Keratinocyte (primary cell): ENCODE results near the gene BMP7. TPM values are rescaled to one million over a fixed set of nuclear protein-coding genes. Genes with fewer than 3 reads are reported as not detected.

ENCODE experiments used
- DNase-seq: peaks from one replicate; pipeline ENCODE4 v3.0.0-alpha.2; 2011; ENCODE audit warnings: low read depth, missing footprints, low spot score
- FAIRE-seq: peaks from 2 replicates; lab custom pipeline; 2011; peaks lifted over from hg19 to GRCh38; lab: Jason Lieb, UNC
- H2AFZ ChIP-seq: 2 replicates; pipeline ENCODE4 v1.6.0; 2012; ENCODE audit warnings: low read length, control low read depth, inconsistent platforms; ENCODE audit not compliant: control insufficient read depth
- H3K27ac ChIP-seq: 2 replicates; pipeline ENCODE4 v1.5.1; 2011; ENCODE audit warnings: low read length; ENCODE audit not compliant: control insufficient read depth, insufficient read depth
- H3K27me3 ChIP-seq: 3 replicates; pipeline ENCODE4 v1.6.0; 2011; ENCODE audit warnings: low read length; ENCODE audit not compliant: control insufficient read depth, insufficient read depth; ENCODE audit errors: extremely low read depth
- H3K36me3 ChIP-seq, 2 experiments: 2 replicates in 1 of 2; 3 replicates in 1 of 2; pipeline ENCODE4 v1.5.1; 2011; ENCODE audit warnings: low read length in 2 of 2, mild to moderate bottlenecking in 1 of 2; ENCODE audit not compliant: control insufficient read depth in 2 of 2, insufficient read depth in 2 of 2; ENCODE audit errors: extremely low read depth in 1 of 2
- H3K4me1 ChIP-seq: 3 replicates; pipeline ENCODE4 v1.5.1; 2011; ENCODE audit warnings: low read length; ENCODE audit not compliant: control insufficient read depth, insufficient read depth; ENCODE audit errors: extremely low read depth
- H3K4me2 ChIP-seq: 3 replicates; pipeline ENCODE4 v1.6.0; 2011; ENCODE audit warnings: low read depth, low read length; ENCODE audit not compliant: control insufficient read depth, insufficient read depth; ENCODE audit errors: extremely low read depth
- H3K4me3 ChIP-seq, 3 experiments: fragments of 200-600 bp in 1 of 3; sonication (generic) in 1 of 3; 2 replicates in 2 of 3; 3 replicates in 1 of 3; pipeline ENCODE4 v1.5.1; 2011 to 2016; ENCODE audit warnings: low read length in 3 of 3, mild to moderate bottlenecking in 3 of 3, control low read depth in 2 of 3, inconsistent platforms in 1 of 3, low read depth in 1 of 3, mixed read lengths in 1 of 3, mixed run types in 1 of 3, moderate library complexity in 1 of 3; ENCODE audit not compliant: control insufficient read depth in 2 of 3, insufficient read depth in 2 of 3; ENCODE audit errors: extremely low read depth in 1 of 3
- H3K79me2 ChIP-seq: 2 replicates; pipeline ENCODE4 v1.6.0; 2012; ENCODE audit warnings: low read length; ENCODE audit not compliant: control insufficient read depth, insufficient read depth
- H3K9ac ChIP-seq: 3 replicates; pipeline ENCODE4 v1.6.0; 2011; ENCODE audit warnings: low read length; ENCODE audit not compliant: control insufficient read depth, insufficient read depth; ENCODE audit errors: extremely low read depth
- H3K9me1 ChIP-seq: 3 replicates; pipeline ENCODE4 v1.6.0; 2011; ENCODE audit warnings: low read length; ENCODE audit not compliant: control insufficient read depth, insufficient read depth; ENCODE audit errors: extremely low read depth
- H3K9me3 ChIP-seq: 2 replicates; pipeline ENCODE4 v1.5.1; 2012; ENCODE audit warnings: low read depth, low read length; ENCODE audit not compliant: control insufficient read depth
- H4K20me1 ChIP-seq: 3 replicates; pipeline ENCODE4 v1.6.0; 2011; ENCODE audit warnings: low read length; ENCODE audit not compliant: control insufficient read depth, insufficient read depth; ENCODE audit errors: extremely low read depth
- CTCF ChIP-seq, 3 experiments: IDR thresholded peaks in 1 of 3; conservative IDR thresholded peaks in 1 of 3; optimal IDR thresholded peaks in 1 of 3; 2 replicates in 2 of 3; 3 replicates in 1 of 3; pipeline versions ENCODE3 to v1.5.1; 2011; ENCODE audit warnings: low read length in 3 of 3, mild to moderate bottlenecking in 3 of 3, moderate library complexity in 2 of 3, control low read depth in 1 of 3, inconsistent platforms in 1 of 3; ENCODE audit not compliant: insufficient read depth in 2 of 3; ENCODE audit errors: extremely low read depth in 1 of 3
- EZH2 ChIP-seq: IDR thresholded peaks from one replicate; pipeline ENCODE4 v1.6.1; 2012; ENCODE audit warnings: inconsistent platforms, mild to moderate bottlenecking, low read length, moderate library complexity
- dilution Hi-C: fragments of 300-500 bp; cut with MboI; formaldehyde crosslinking; loops from one replicate; pipeline ENCODE4 v1.7.0; 2020; ENCODE audit warnings: low sequenced_read_pairs; ENCODE audit not compliant: extremely low pct_ligation_motif_present
- polyA plus RNA-seq, 5 experiments: library from polyadenylated mRNA; depleted of rRNA in 3 of 5; stranded (reverse) in 3 of 5; stranded (forward) in 1 of 5; unstranded in 1 of 5; fragments of >200 nt; gene quantifications; 1 replicate in 1 of 5; 2 replicates in 3 of 5; 3 replicates in 1 of 5; pipeline versions ENCODE4 v1.2.1 to v1.2.3, GENCODE V29; 2011 to 2012; ENCODE audit warnings: missing spikeins in 2 of 5, low read depth in 1 of 5, low replicate concordance in 1 of 5

The BMP7 gene
- polyA plus RNA-seq, 1 donor (not counting 4 experiments of a cell fraction or from before 2014, with no cell fraction given): 0.29 TPM

DNA sequence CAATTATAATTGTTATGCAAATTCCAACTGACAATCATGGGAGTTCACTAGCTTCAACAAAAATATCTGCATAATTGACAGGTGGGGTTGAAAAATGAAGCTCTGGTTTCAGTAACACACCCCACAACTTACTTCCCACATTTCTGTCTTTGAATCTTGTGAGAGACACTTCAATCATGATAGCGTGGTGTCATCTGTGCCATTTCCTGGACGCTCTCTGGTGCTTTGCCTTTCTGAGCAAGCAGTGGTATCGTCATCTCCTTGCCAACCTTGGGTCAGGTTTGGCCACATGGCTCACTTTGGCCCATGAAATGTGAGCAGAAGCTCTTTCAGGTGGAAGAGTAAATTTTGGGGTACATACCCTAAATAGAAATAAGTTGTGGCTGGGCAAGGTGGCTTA, 10.2 kb downstream of the BMP7 start:
- no peaks in the 10 kb centered on the region for H3K9me3 ChIP-seq
- H3K4me1 ChIP-seq: no peaks in the 10 kb centered on the region
- peaks cover 56% of the 10 kb centered on the region for H3K27me3 ChIP-seq
- H3K4me3 ChIP-seq: no peak overlapping the region
- no peaks in the 10 kb centered on the region for H3K79me2 ChIP-seq
- H2AFZ ChIP-seq: no peak overlapping the region
- dilution Hi-C loops: no loop called here
- no peak overlapping the region for H3K4me2 ChIP-seq
- H4K20me1 ChIP-seq: no peaks in the 10 kb centered on the region
- TF ChIP-seq EZH2 (no peak), CTCF (optimal IDR thresholded peaks at IDR 0.05 in 1 of 3, IDR thresholded peaks at IDR 0.05 in 1 of 3, conservative IDR thresholded peaks at IDR 0.05 in 1 of 3; ENCODE audit: extremely low read depth in 1 of 3, insufficient read depth in 2 of 3, low read length in 3 of 3) (no peak)
- no peaks in the 10 kb centered on the region for H3K36me3 ChIP-seq
- H3K27ac ChIP-seq: no peak overlapping the region
- H3K9me1 ChIP-seq: no peaks in the 10 kb centered on the region
- no peak for FAIRE-seq
- H3K9ac ChIP-seq: no peak overlapping the region
- no peak for DNase-seq

GRCh38 chr20:57255183-57255582, 11.3 kb downstream of the BMP7 start:
- Histone ChIP-seq H4K20me1 (no peaks in the 10 kb centered on the region), H2AFZ (no peak overlapping the region), H3K9me1 (no peaks in the 10 kb centered on the region), H3K27me3 (peaks cover 52% of the 10 kb centered on the region), H3K4me2 (no peak overlapping the region), H3K4me3 (no peak overlapping the region), H3K9me3 (no peaks in the 10 kb centered on the region), H3K9ac (no peak overlapping the region), H3K79me2 (no peaks in the 10 kb centered on the region), H3K36me3 (no peaks in the 10 kb centered on the region), H3K4me1 (no peaks in the 10 kb centered on the region), H3K27ac (no peak overlapping the region)
- dilution Hi-C loops: no loop called here
- FAIRE-seq (no peak), DNase-seq (no peak)
- no peak for TF ChIP-seq CTCF (optimal IDR thresholded peaks at IDR 0.05 in 1 of 3, IDR thresholded peaks at IDR 0.05 in 1 of 3, conservative IDR thresholded peaks at IDR 0.05 in 1 of 3; ENCODE audit: extremely low read depth in 1 of 3, insufficient read depth in 2 of 3, low read length in 3 of 3)
- TF ChIP-seq EZH2: no peak
